ENCODE data around the gene RGS6. TPM values are rescaled to one million over a fixed set of nuclear protein-coding genes. Genes with fewer than 3 reads are reported as not detected.

RGS6 gene
- total RNA-seq, 6 donors from 2014 or later: 0.83 to 12.9 (median 2.2) TPM; not detected in 1

- no peaks in the 10 kb centered on the region for H3K27me3 ChIP-seq
- peaks cover 0 to 10% (median 2%) of the 10 kb centered on the region in 4 donors for H3K4me1 ChIP-seq
- ATAC-seq (ENCODE audit: low FRiP score in 2 of 2) (no peak), DNase-seq (no peak)
- H3K9me3 ChIP-seq: peaks cover 0 to 6% (median 0%) of the 10 kb centered on the region in 4 donors
- no peak overlapping the region for H3K27ac ChIP-seq
- no peak for TF ChIP-seq CTCF (IDR thresholded peaks at IDR 0.05)
- TF ChIP-seq EP300 (IDR thresholded peaks at IDR 0.05): no peak
- H3K4me3 ChIP-seq: no peak overlapping the region
- H3K36me3 ChIP-seq: no peaks in the 10 kb centered on the region
- WGBS, 2 donors: 54 to 57% methylated on average over 4 of the region's 4 CpGs
Observed at GRCh38 chr14:72124171-72124570, 191.9 kb downstream of the RGS6 start.

GRCh38 chr14:72126091-72126490 lies 193.9 kb downstream of the RGS6 start:
- peaks cover 0 to 6% (median 0%) of the 10 kb centered on the region in 4 donors for H3K9me3 ChIP-seq
- H3K4me1 ChIP-seq: peaks cover 0 to 19% (median 4%) of the 10 kb centered on the region in 4 donors
- H3K36me3 ChIP-seq: no peaks in the 10 kb centered on the region
- H3K4me3 ChIP-seq: no peak overlapping the region
- 90 to 93% methylated on average over 1 of the region's 1 CpG for WGBS, 2 donors
- no peak overlapping the region for H3K27ac ChIP-seq
- no peak for TF ChIP-seq CTCF (IDR thresholded peaks at IDR 0.05)
- TF ChIP-seq EP300 (IDR thresholded peaks at IDR 0.05): no peak
- no peak for TF ChIP-seq POLR2AphosphoS5 (IDR thresholded peaks at IDR 0.05)
- TF ChIP-seq POLR2A (IDR thresholded peaks at IDR 0.05): no peak
- ATAC-seq (ENCODE audit: low FRiP score in 2 of 2) (no peak), DNase-seq (no peak)
- no peaks in the 10 kb centered on the region for H3K27me3 ChIP-seq

- Histone ChIP-seq H3K27me3 (no peaks in the 10 kb centered on the region), H3K4me1 (peaks cover 0 to 19% (median 4%) of the 10 kb centered on the region in 4 donors), H3K9me3 (peaks cover 0 to 6% (median 0%) of the 10 kb centered on the region in 4 donors), H3K4me3 (no peak overlapping the region), H3K36me3 (no peaks in the 10 kb centered on the region), H3K27ac (no peak overlapping the region)
- 85 to 87% methylated on average over 2 of the region's 2 CpGs for WGBS, 2 donors
- no peak for ATAC-seq (ENCODE audit: low FRiP score in 2 of 2)
- DNase-seq: no peak
- no peak for TF ChIP-seq EP300 (IDR thresholded peaks at IDR 0.05)
- TF ChIP-seq POLR2A (IDR thresholded peaks at IDR 0.05): no peak
- TF ChIP-seq POLR2AphosphoS5 (IDR thresholded peaks at IDR 0.05): no peak
- TF ChIP-seq CTCF (IDR thresholded peaks at IDR 0.05): no peak
Observed at GRCh38 chr14:72126561-72126960, 194.3 kb downstream of the RGS6 start.

GRCh38 chr14:72128629-72129028 lies 196.4 kb downstream of the RGS6 start:
- no peak for ATAC-seq (ENCODE audit: low FRiP score in 2 of 2)
- Histone ChIP-seq H3K27ac (no peak overlapping the region), H3K4me3 (no peak overlapping the region)

More at GRCh38 chr14:72128629-72129028, 196.4 kb downstream of the RGS6 start:
- no peak for DNase-seq
- TF ChIP-seq EP300 (IDR thresholded peaks at IDR 0.05) (no peak), POLR2AphosphoS5 (IDR thresholded peaks at IDR 0.05) (no peak), POLR2A (IDR thresholded peaks at IDR 0.05) (no peak), CTCF (IDR thresholded peaks at IDR 0.05) (no peak)
- no peaks in the 10 kb centered on the region for H3K36me3 ChIP-seq
- H3K27me3 ChIP-seq: no peaks in the 10 kb centered on the region
- WGBS, 2 donors: 28 to 32% methylated on average over 11 of the region's 11 CpGs
- peaks cover 0 to 19% (median 4%) of the 10 kb centered on the region in 4 donors for H3K4me1 ChIP-seq
- peaks cover 0 to 6% (median 0%) of the 10 kb centered on the region in 4 donors for H3K9me3 ChIP-seq
